Adrenal gland (tissue), 5 donors: ENCODE data around the gene SLC7A5.
"Not testable (repeated sequence)": the region's sequence is repeated elsewhere in the genome, so short reads cannot be mapped to it uniquely, and the experiment has no call there.

ENCODE experiments used
- CTCF ChIP-seq, 6 experiments: fragments of 450-650 bp in 4 of 6; fragments of 200-600 bp in 2 of 6; sonication (generic) in 1 of 6; IDR thresholded peaks; 1 replicate in 5 of 6; 2 replicates in 1 of 6; pipeline versions ENCODE4 v1.5.1 to v1.8.0; 2016 to 2021; ENCODE audit warnings: antibody characterized with exemption in 6 of 6, mild to moderate bottlenecking in 2 of 6, moderate library complexity in 1 of 6
- POLR2A ChIP-seq, 2 donors: fragments of 450-650 bp; IDR thresholded peaks; one replicate each; pipeline ENCODE4 v1.6.1; 2017; ENCODE audit warnings: antibody characterized with exemption in 2 of 2, mild to moderate bottlenecking in 2 of 2, moderate library complexity in 1 of 2
- donor health status: DM: no; HTN: no; CAD: no.

- not testable (repeated sequence) for TF ChIP-seq CTCF, POLR2A (IDR thresholded peaks at IDR 0.05)
Observed at GRCh38 chr16:87914021-87914725, 44.9 kb upstream of the SLC7A5 start.
